Lung (tissue), 12 donors: ENCODE results near the gene GABRR2. TPM values are rescaled to one million over a fixed set of nuclear protein-coding genes. Genes with fewer than 3 reads are reported as not detected.

Source experiments
- ATAC-seq: fragments of 200-7000 bp; cut with Tn5 transposase; one replicate; pipeline ENCODE4 v1.9.1; 2020; ENCODE audit warnings: moderate number of reproducible peaks; ENCODE audit not compliant: insufficient read depth, low FRiP score
- DNase-seq, 3 donors: peaks; one replicate each; pipeline ENCODE4 v3.0.0-alpha.2; 2013 to 2017
- H3K27ac ChIP-seq, 2 donors: one replicate each; pipeline ENCODE4 v1.5.1; 2013; ENCODE audit warnings: mild to moderate bottlenecking in 2 of 2, moderate library complexity in 2 of 2, control low read depth in 1 of 2, inconsistent platforms in 1 of 2, low read depth in 1 of 2, low read length in 1 of 2
- H3K27me3 ChIP-seq, 3 donors: one replicate each; pipeline ENCODE4 v1.5.1; 2013; ENCODE audit warnings: low read length in 2 of 3; ENCODE audit not compliant: control insufficient read depth in 3 of 3, insufficient read depth in 3 of 3
- H3K36me3 ChIP-seq, 4 donors: one replicate each; pipeline ENCODE4 v1.5.1; 2013; ENCODE audit warnings: low read length in 4 of 4, mild to moderate bottlenecking in 1 of 4, moderate library complexity in 1 of 4; ENCODE audit not compliant: control insufficient read depth in 4 of 4, insufficient read depth in 4 of 4
- H3K4me1 ChIP-seq, 5 donors: one replicate each; pipeline ENCODE4 v1.5.1; 2013; ENCODE audit warnings: low read length in 5 of 5, mild to moderate bottlenecking in 2 of 5, moderate library complexity in 1 of 5; ENCODE audit not compliant: control insufficient read depth in 5 of 5, insufficient read depth in 5 of 5
- H3K4me3 ChIP-seq: one replicate; pipeline ENCODE4 v1.5.1; 2013; ENCODE audit warnings: mild to moderate bottlenecking, control low read depth, moderate library complexity
- H3K9ac ChIP-seq, 2 donors: one replicate each; pipeline ENCODE4 v1.5.1; 2013; ENCODE audit warnings: low read length in 2 of 2, control low read depth in 1 of 2; ENCODE audit not compliant: insufficient read depth in 1 of 2
- H3K9me3 ChIP-seq, 4 donors: one replicate each; pipeline ENCODE4 v1.5.1; 2013; ENCODE audit warnings: low read length in 3 of 4, mild to moderate bottlenecking in 1 of 4, moderate library complexity in 1 of 4; ENCODE audit not compliant: control insufficient read depth in 4 of 4, insufficient read depth in 3 of 4
- WGBS, 2 donors: extraction: QIAGEN DNeasy Blood & Tissue Kit; methylation state at CpG; one replicate each; pipeline ENCODE4 v1.1.7; 2013; 5-methylcytosine and 5-hydroxymethylcytosine counted together
- polyA plus RNA-seq, 2 donors: library from polyadenylated mRNA; stranded (reverse); fragments of 200-250 nt; gene quantifications; one replicate each; pipeline ENCODE4 v1.2.1, GENCODE V29; 2013
- total RNA-seq, 2 donors: library from RNA; depleted of rRNA in 1 of 2; stranded (reverse); fragments of >200 nt in 1 of 2; gene quantifications; one replicate each; pipeline ENCODE4 v1.2.1, GENCODE V29; 2014 to 2021
- TF ChIP-seq, protein P1 (sequence below): IDR thresholded peaks from 2 replicates; pipeline ENCODE4 v1.5.1; 2012; ENCODE audit warnings: mild to moderate bottlenecking; ENCODE audit errors: control extremely low read depth, extremely low read depth
- donor health status: control.
- donor health status: control.
- donor health status: Bipolar disorder and iron deficiency.
- donor health status: healthy.
- donor health status: DM: yes; HTN: yes; CAD: no.

The GABRR2 gene
- total and polyA plus RNA-seq, 4 donors: 0.33 to 1.5 (median 1.4) TPM

GRCh38 chr6:89301586-89302194 is 13.4 kb downstream of the GABRR2 start:
- no peaks in the 10 kb centered on the region for H3K27me3 ChIP-seq
- no peak overlapping the region for H3K9ac ChIP-seq
- TF ChIP-seq, protein P1, sequence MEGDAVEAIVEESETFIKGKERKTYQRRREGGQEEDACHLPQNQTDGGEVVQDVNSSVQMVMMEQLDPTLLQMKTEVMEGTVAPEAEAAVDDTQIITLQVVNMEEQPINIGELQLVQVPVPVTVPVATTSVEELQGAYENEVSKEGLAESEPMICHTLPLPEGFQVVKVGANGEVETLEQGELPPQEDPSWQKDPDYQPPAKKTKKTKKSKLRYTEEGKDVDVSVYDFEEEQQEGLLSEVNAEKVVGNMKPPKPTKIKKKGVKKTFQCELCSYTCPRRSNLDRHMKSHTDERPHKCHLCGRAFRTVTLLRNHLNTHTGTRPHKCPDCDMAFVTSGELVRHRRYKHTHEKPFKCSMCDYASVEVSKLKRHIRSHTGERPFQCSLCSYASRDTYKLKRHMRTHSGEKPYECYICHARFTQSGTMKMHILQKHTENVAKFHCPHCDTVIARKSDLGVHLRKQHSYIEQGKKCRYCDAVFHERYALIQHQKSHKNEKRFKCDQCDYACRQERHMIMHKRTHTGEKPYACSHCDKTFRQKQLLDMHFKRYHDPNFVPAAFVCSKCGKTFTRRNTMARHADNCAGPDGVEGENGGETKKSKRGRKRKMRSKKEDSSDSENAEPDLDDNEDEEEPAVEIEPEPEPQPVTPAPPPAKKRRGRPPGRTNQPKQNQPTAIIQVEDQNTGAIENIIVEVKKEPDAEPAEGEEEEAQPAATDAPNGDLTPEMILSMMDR: no peak
- 95 to 96% methylated on average over 25 of the region's 25 CpGs for WGBS, 2 donors
- H3K9me3 ChIP-seq: peaks cover 0 to 7% (median 0%) of the 10 kb centered on the region in 4 donors
- peaks cover 0 to 6% (median 0%) of the 10 kb centered on the region in 5 donors for H3K4me1 ChIP-seq
- no peak for DNase-seq
- no peak overlapping the region for H3K4me3 ChIP-seq
- no peaks in the 10 kb centered on the region for H3K36me3 ChIP-seq
- no peak for ATAC-seq
- no peak overlapping the region for H3K27ac ChIP-seq

- TF ChIP-seq, protein P1: no peak
- DNase-seq (no peak), ATAC-seq (no peak)
- Histone ChIP-seq H3K27me3 (no peaks in the 10 kb centered on the region), H3K4me1 (peaks cover 0 to 6% (median 0%) of the 10 kb centered on the region in 5 donors), H3K9ac (no peak overlapping the region), H3K4me3 (no peak overlapping the region), H3K36me3 (no peaks in the 10 kb centered on the region), H3K27ac (no peak overlapping the region), H3K9me3 (peaks cover 0 to 7% (median 0%) of the 10 kb centered on the region in 4 donors)
- 80 to 82% methylated on average over 7 of the region's 7 CpGs for WGBS, 2 donors
Measured at GRCh38 chr6:89299466-89299850, 15.6 kb downstream of the GABRR2 start.

DNA sequence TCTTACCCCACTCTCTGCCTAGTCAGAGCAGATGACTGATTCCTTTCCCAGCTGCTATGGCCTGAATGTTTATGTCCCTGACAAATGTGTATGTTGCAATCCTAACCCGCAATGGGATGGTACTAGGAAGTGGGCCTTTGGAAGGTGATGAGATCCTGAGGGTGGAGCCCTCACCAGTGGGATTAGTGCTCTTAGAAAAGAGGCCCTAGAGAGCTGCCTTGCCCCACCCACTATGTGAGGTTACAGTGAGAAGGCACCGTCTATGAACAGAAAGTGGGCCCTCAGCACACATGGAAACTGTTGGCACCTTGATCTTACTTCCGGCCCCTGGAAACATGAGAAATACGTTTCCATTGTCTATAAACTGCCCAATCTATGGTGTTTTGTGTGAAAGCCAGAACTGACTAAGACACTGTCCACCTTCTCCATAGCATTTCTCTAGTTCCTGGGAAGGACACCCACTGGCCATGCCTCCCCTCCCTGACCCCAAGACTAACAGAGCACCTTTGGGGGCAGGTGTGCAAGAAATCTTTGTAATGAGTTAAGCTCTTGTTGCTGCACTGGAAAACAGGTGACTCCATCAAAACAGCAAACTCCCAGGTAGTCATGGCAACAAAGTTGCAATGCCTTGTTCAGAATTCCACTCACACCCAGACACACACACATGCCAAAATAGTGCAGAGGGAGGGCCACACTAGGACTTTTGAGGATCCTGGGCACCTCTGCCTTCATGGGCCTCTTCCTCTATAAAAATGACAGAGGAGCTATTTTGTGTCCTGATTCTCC is 16.2 kb downstream of the GABRR2 start:
- ATAC-seq: peak; percentile 37
- Histone ChIP-seq H3K4me1 (peaks cover 0 to 6% (median 0%) of the 10 kb centered on the region in 5 donors), H3K36me3 (no peaks in the 10 kb centered on the region), H3K9ac (no peak overlapping the region), H3K9me3 (peaks cover 0 to 7% (median 0%) of the 10 kb centered on the region in 4 donors), H3K4me3 (no peak overlapping the region), H3K27me3 (no peaks in the 10 kb centered on the region), H3K27ac (no peak overlapping the region)
- peak in 1 of 3 donors; percentile 28 for DNase-seq
- TF ChIP-seq, protein P1: no peak
- WGBS, 2 donors: 66 to 69% methylated on average over 4 of the region's 4 CpGs
